GM12878 (cell line): Measurements from ENCODE around the gene CRYGN. TPM values are rescaled to one million over a fixed set of nuclear protein-coding genes. Genes with fewer than 3 reads are reported as not detected.
A peak's percentile ranks its signal among the peaks of the same experiment; 100 is the strongest.

Source experiments
- ATAC-seq: fragments of 200-7000 bp; cut with Tn5 transposase; 3 replicates; pipeline ENCODE4 v1.9.1; 2020; ENCODE audit warnings: mild to moderate bottlenecking, moderate library complexity
- BruUV-seq: library from RNA; stranded (reverse); fragments of 400-500 nt; replicated peaks from 2 replicates; lab custom pipeline; 2021; lab: Mats Ljungman, UMichigan
- CTCF ChIA-PET: fragments of 300-600 bp; sonication (Branson Sonifier 250); formaldehyde crosslinking; extraction: SDS; loops from one replicate; lab custom pipeline; 2021; ENCODE audit warnings: inconsistent platforms; lab: Yijun Ruan, JAX
- POLR2A ChIA-PET: fragments of 350-600 bp; formaldehyde crosslinking; extraction: SDS; loops from one replicate; lab custom pipeline; 2021; ENCODE audit warnings: inconsistent platforms; lab: Charles Lee
- RAD21 ChIA-PET: fragments of 300-600 bp; sonication (Branson Sonifier 250); formaldehyde crosslinking; loops from one replicate; lab custom pipeline; 2023; ENCODE audit warnings: antibody characterized with exemption; ENCODE audit not compliant: unreplicated experiment; lab: Charles Lee
- SMC1A ChIA-PET: fragments of 300-600 bp; sonication (Branson Sonifier 250); formaldehyde crosslinking; loops from one replicate; lab custom pipeline; 2023; ENCODE audit not compliant: unreplicated experiment, uncharacterized antibody; lab: Charles Lee
- DNase-seq: peaks from one replicate; pipeline ENCODE4 v3.0.0-alpha.2; 2011; ENCODE audit warnings: low read depth, low spot score
- FAIRE-seq: peaks from 3 replicates; lab custom pipeline; 2011; peaks lifted over from hg19 to GRCh38; lab: Jason Lieb, UNC
- H2AFZ ChIP-seq: 2 replicates; pipeline ENCODE4 v1.6.0; 2011; ENCODE audit warnings: low read depth, low read length, control low read depth; ENCODE audit not compliant: control insufficient read depth
- H3K27ac ChIP-seq: 2 replicates; pipeline ENCODE4 v1.5.1; 2011; ENCODE audit warnings: control low read depth; ENCODE audit not compliant: control insufficient read depth, insufficient read depth
- H3K27me3 ChIP-seq, 2 experiments: replicated peaks in 1 of 2; 2 replicates each; pipeline versions ENCODE4 v1.6.0 to v1.6.1; 2011; ENCODE audit warnings: low read length in 1 of 2; ENCODE audit not compliant: control insufficient read depth in 2 of 2, insufficient read depth in 2 of 2
- H3K36me3 ChIP-seq, 2 experiments: 2 replicates each; pipeline ENCODE4 v1.5.1; 2011; ENCODE audit warnings: low read length in 1 of 2; ENCODE audit not compliant: control insufficient read depth in 2 of 2, insufficient read depth in 2 of 2
- H3K4me1 ChIP-seq: 2 replicates; pipeline ENCODE4 v1.6.1; 2011; ENCODE audit warnings: mild to moderate bottlenecking, low read length, moderate library complexity, mixed read lengths; ENCODE audit not compliant: control insufficient read depth, insufficient read depth
- H3K4me2 ChIP-seq: 2 replicates; pipeline ENCODE4 v1.6.0; 2011; ENCODE audit warnings: control low read depth; ENCODE audit not compliant: control insufficient read depth, insufficient read depth
- H3K4me3 ChIP-seq: fragments of 200-600 bp; sonication (generic); 2 replicates; pipeline ENCODE4 v1.5.1; 2016
- H3K79me2 ChIP-seq: 2 replicates; pipeline ENCODE4 v1.6.0; 2011; ENCODE audit warnings: low read length; ENCODE audit not compliant: control insufficient read depth, insufficient read depth
- H3K9ac ChIP-seq: 2 replicates; pipeline ENCODE4 v1.8.0; 2011; ENCODE audit warnings: low read length, control low read depth, mixed read lengths; ENCODE audit not compliant: control insufficient read depth, insufficient read depth
- H3K9me3 ChIP-seq: replicated peaks from 3 replicates; pipeline ENCODE4 v1.5.1; 2011; ENCODE audit warnings: mild to moderate bottlenecking, low read length; ENCODE audit not compliant: control insufficient read depth, insufficient read depth
- H4K20me1 ChIP-seq: 2 replicates; pipeline ENCODE4 v1.6.0; 2011; ENCODE audit not compliant: control insufficient read depth, insufficient read depth
- CHD2 ChIP-seq: IDR thresholded peaks from 2 replicates; pipeline ENCODE4 v1.6.1; 2011; ENCODE audit warnings: low read depth, low read length, improper control_type of control experiment, borderline replicate concordance
- IKZF1 ChIP-seq: fragments of 450-650 bp; conservative IDR thresholded peaks from 2 replicates; pipeline ENCODE4 v1.6.1; 2017; ENCODE audit warnings: antibody characterized with exemption, mild to moderate bottlenecking
- KAT2A ChIP-seq: conservative IDR thresholded peaks from 2 replicates; pipeline ENCODE4 v1.6.1; 2011; ENCODE audit warnings: low read depth, low read length; ENCODE audit not compliant: control insufficient read depth
- POU2F2 ChIP-seq: IDR thresholded peaks from 3 replicates; pipeline ENCODE4 v1.6.1; 2011; ENCODE audit warnings: low read depth, mild to moderate bottlenecking, low read length, borderline replicate concordance
- SMARCA5 ChIP-seq: fragments of 450-650 bp; IDR thresholded peaks from 2 replicates; pipeline ENCODE4 v1.6.1; 2017; ENCODE audit warnings: mild to moderate bottlenecking
- SPI1 ChIP-seq: IDR thresholded peaks from 2 replicates; pipeline ENCODE4 v1.6.1; 2011; ENCODE audit warnings: low read depth, mild to moderate bottlenecking, low read length, moderate library complexity, borderline replicate concordance; ENCODE audit not compliant: insufficient read depth
- WGBS: methylation state at CpG from one replicate; pipeline ENCODE4 v1.1.6; 2016; ENCODE audit warnings: low lambda C conversion rate; ENCODE audit not compliant: insufficient replicate concordance, insufficient coverage; ENCODE audit errors: missing lambda C conversion rate; 5-methylcytosine and 5-hydroxymethylcytosine counted together
- in situ Hi-C: fragments of 300-500 bp; cut with MboI; formaldehyde crosslinking; loops from 9 replicates; pipeline ENCODE4 v1.14.3; 2018; ENCODE audit warnings: mixed read lengths
- intact Hi-C: fragments of 100-400 bp; cut with micrococcal nuclease; formaldehyde crosslinking; loops from one replicate; pipeline ENCODE4 v1.14.2; 2022; ENCODE audit not compliant: unreplicated experiment
- polyA plus RNA-seq, 11 experiments: library from polyadenylated mRNA; depleted of rRNA in 4 of 11; unstranded in 6 of 11; stranded (reverse) in 5 of 11; fragments of >200 nt; fragmentation: Nextera tagmentation in 4 of 11; fragmentation: Illumina TruSeq in 1 of 11; extraction: Ambion mirVana in 4 of 11; extraction: Trizol in 1 of 11; gene quantifications; 1 replicate in 1 of 11; 2 replicates in 10 of 11; pipeline versions ENCODE4 v1.2.1 to v1.2.3, GENCODE V29; 2011 to 2016; ENCODE audit warnings: inconsistent platforms in 2 of 11, missing spikeins in 2 of 11, low read depth in 1 of 11
- total RNA-seq, 4 experiments: library from RNA; depleted of rRNA in 3 of 4; stranded (reverse); fragments of >200 nt in 3 of 4; fragmentation: Illumina TruSeq in 1 of 4; extraction: Trizol in 1 of 4; gene quantifications; 2 replicates each; pipeline versions ENCODE4 v1.2.1 to v1.2.3, GENCODE V29; 2013 to 2021

CRYGN gene
- total and polyA plus RNA-seq, 10 of the 15 experiments (the other 5 are each of a cell fraction or from before 2014, with no cell fraction given), result not detected

- in situ Hi-C loops (loop anchor here (5.0 kb wide), 1 partner anchor 66 kb away; no protein-coding TSS in a partner anchor), intact Hi-C loops (no loop called here)
- Histone ChIP-seq H3K79me2 (no peaks in the 10 kb centered on the region), H3K36me3 (peaks cover 0 to 9% of the 10 kb centered on the region in 2 experiments; a peak in 3 of 4 replicates), H4K20me1 (no peaks in the 10 kb centered on the region), H3K4me3 (peak overlapping the region; percentile 45; the same call in 1 of the 2 replicates), H3K27me3 (peaks cover 2 to 3% of the 10 kb centered on the region in 2 experiments; a peak in 3 of 4 replicates), H2AFZ (peak overlapping the region; percentile 62), H3K27ac (no peak overlapping the region), H3K9me3 (no peaks in the 10 kb centered on the region; the same call in 2 of the 3 replicates), H3K4me2 (peak overlapping the region; percentile 96), H3K9ac (no peak overlapping the region), H3K4me1 (peaks cover 7% of the 10 kb centered on the region)
- WGBS, result 2% methylated on average over 7 of the region's 7 CpGs
- DNase-seq (no peak), FAIRE-seq (no peak), ATAC-seq (peak; percentile 22)
- CTCF ChIA-PET, result no interaction called here
- SMC1A ChIA-PET, result no interaction called here
- RAD21 ChIA-PET, result interaction anchor here (1.4 kb wide), 1 partner anchor 12 kb away, joined by 3 read pairs; no protein-coding TSS in a partner anchor
- POLR2A ChIA-PET, result no interaction called here
- peak; percentile 68 for TF ChIP-seq SPI1
- TF ChIP-seq IKZF1, result no peak
- BruUV-seq, result no TSS peak
Measured at GRCh38 chr7:151381098-151381347, 58.9 kb downstream of the CRYGN start.

GRCh38 chr7:151380199-151381097, 59.5 kb downstream of the CRYGN start:
- BruUV-seq, result no TSS peak
- no peak overlapping the region for H3K9ac ChIP-seq
- 60% methylated on average over 20 of the region's 32 CpGs for WGBS

More at GRCh38 chr7:151380199-151381097, 59.5 kb downstream of the CRYGN start:
- Histone ChIP-seq H2AFZ (peak overlapping the region; percentile 62; the same call in 1 of the 2 replicates), H3K9me3 (no peaks in the 10 kb centered on the region; the same call in 2 of the 3 replicates), H3K27me3 (peaks cover 2 to 3% of the 10 kb centered on the region in 2 experiments; a peak in 3 of 4 replicates), H4K20me1 (no peaks in the 10 kb centered on the region), H3K4me2 (peak overlapping the region; percentile 96), H3K4me1 (peaks cover 7% of the 10 kb centered on the region), H3K27ac (no peak overlapping the region)
- ChIA-PET SMC1A (no interaction called here), CTCF (no interaction called here), POLR2A (no interaction called here)
- in situ Hi-C loops (loop anchor here (5.0 kb wide), 1 partner anchor 67 kb away; no protein-coding TSS in a partner anchor), intact Hi-C loops (no loop called here)
- FAIRE-seq (no peak), DNase-seq (no peak)
- TF ChIP-seq POU2F2 (no peak), CHD2 (no peak), KAT2A (no peak), SMARCA5 (no peak)
- TF ChIP-seq, all 136 proteins: peak for 0
- H3K79me2 ChIP-seq, result no peaks in the 10 kb centered on the region
- RAD21 ChIA-PET, result interaction anchor here (1.4 kb wide), 1 partner anchor 12 kb away, joined by 3 read pairs; no protein-coding TSS in a partner anchor
- no peak overlapping the region for H3K4me3 ChIP-seq
- peaks cover 5 to 13% of the 10 kb centered on the region in 2 experiments; a peak in 3 of 4 replicates for H3K36me3 ChIP-seq
- ATAC-seq, result no peak
